GM10266 (cell line): Measurements from ENCODE around the gene CUL3.

Experiments used
- DNase-seq: peaks from one replicate; pipeline ENCODE4 v3.0.0; 2012; ENCODE audit errors: extremely low spot score
- TF ChIP-seq, protein P1 (sequence below): IDR thresholded peaks from 2 replicates; pipeline ENCODE4 v1.5.1; 2012; ENCODE audit warnings: mild to moderate bottlenecking, low read depth; ENCODE audit not compliant: control insufficient read depth, insufficient read depth; ENCODE audit errors: missing control alignments

CUL3 gene

GRCh38 chr2:224569654-224570053, 15.5 kb downstream of the CUL3 start:
- TF ChIP-seq, protein P1, sequence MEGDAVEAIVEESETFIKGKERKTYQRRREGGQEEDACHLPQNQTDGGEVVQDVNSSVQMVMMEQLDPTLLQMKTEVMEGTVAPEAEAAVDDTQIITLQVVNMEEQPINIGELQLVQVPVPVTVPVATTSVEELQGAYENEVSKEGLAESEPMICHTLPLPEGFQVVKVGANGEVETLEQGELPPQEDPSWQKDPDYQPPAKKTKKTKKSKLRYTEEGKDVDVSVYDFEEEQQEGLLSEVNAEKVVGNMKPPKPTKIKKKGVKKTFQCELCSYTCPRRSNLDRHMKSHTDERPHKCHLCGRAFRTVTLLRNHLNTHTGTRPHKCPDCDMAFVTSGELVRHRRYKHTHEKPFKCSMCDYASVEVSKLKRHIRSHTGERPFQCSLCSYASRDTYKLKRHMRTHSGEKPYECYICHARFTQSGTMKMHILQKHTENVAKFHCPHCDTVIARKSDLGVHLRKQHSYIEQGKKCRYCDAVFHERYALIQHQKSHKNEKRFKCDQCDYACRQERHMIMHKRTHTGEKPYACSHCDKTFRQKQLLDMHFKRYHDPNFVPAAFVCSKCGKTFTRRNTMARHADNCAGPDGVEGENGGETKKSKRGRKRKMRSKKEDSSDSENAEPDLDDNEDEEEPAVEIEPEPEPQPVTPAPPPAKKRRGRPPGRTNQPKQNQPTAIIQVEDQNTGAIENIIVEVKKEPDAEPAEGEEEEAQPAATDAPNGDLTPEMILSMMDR = no peak
- DNase-seq = no peak

DNA sequence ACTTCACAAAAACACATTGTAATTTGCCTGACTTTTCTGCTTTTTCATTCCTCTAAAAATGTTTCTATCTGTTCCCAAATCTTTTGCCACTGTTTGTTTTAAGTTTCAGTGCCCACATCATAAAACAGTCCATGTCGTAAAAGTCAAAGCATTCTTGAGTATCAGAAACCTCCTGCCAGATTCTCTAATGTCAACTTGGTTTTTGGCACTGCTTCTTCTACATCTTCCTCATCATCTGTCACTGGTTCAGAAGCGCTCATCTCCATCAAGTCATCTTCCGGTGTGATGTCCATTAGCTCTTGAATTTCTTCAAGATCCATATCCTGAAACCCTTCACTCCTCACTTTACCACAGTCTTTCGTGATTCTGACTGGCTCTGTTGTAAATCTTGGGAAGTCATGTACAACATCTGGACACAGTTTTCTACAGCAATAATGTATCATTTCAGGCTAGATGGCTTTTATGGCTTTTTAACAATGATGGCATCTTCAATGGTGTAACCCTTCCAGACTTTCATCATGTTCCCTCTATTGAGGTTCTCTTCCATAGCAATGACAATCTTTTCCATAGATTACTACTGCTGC, 19.6 kb downstream of the CUL3 start:
- no peak for DNase-seq
- TF ChIP-seq, protein P1 = no peak

DNA sequence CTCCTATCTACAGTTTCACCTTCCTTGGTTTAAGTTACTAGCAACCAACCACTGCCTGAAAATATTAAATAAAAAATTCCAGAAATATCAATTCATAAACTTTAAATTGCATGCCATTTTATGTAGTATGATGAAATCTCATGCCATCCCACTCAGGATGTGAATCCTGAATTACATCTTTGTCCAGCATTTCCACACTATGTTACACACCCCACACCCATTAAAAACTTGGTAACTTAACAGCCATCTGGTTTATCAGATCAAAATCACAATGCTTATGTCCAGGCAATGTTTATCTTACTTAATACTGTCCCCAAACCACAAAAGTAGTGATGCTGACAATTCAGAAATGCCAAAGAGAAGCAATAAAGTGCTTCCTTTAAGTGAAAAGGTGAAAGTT, 21.6 kb downstream of the CUL3 start:
- TF ChIP-seq, protein P1 = no peak
- no peak for DNase-seq

DNA sequence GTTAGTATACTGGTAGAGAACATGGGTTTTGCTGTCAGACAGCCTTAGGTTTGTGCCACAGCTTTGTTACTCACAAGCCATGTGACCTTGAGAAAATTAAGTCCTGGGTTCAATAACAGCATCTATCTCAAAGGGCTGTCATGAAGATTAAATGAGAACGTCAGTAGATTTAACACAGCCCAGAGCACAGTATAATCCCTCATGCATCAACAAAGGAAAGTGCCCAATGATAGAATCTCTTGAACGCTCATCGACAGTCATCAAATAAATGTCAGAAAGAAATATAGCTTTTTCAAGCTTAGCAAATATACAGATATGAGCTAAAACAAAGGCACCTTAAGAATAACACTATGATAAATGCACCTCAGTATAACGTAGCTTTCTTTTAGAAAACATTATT, 22.3 kb downstream of the CUL3 start:
- TF ChIP-seq, protein P1 = no peak

DNA sequence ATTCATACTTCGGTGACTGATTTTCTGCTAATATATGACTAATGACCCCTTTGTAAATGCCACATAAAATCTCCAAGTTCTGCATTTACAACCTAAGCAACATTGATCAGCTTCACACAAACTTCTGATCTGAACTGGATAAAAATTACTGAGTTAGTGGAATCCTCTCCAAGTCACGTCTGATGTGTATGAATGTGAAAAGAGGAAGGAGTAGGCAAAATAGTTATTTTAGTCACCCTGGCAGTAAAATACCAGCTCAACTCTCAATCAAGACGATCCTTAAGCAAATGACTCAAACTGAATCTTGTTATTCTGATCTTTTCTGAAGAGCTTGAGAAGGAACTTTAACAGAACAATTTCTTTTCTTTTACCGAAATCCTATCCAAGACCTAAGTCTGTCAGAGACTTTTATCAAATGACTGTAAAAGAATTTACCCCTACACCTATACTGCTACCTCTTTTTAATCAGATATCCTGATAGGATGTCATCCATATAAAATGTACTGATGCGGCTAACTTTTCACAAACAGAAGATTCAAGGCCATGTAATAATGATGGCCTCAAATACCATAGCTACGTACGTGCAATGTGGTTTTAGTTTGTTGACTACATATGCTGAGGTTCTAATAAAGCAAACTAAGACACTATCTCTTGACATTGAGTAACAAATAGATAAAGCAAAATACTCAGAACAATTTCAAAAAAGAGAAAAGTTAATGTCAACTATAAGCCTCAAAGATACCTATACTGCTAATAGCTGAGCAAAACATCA, 23.7 kb downstream of the CUL3 start:
- TF ChIP-seq, protein P1 = no peak
- no peak for DNase-seq

More for the DNA sequence above, 22.3 kb downstream of the CUL3 start:
- no peak for DNase-seq

DNA sequence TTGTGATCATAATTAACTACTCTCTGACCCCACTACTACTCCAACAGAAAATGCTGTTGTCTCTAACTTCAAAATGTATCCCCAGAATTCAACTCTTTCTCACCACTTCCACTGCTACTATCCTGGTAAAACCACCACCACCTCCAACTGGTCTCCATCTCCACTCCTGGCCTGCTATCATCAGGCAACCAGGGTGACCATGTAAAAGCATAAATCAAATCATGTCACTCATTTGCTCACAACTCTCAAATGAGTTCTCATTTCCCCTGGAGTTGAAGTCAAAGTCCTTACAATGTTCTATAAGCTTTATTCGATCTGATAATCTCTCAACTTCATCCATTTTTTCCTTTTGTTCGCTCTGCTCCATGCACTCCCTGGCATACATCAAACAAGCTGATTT, 24.6 kb downstream of the CUL3 start:
- TF ChIP-seq, protein P1 = no peak
- no peak for DNase-seq

GRCh38 chr2:224557610-224558009, 27.6 kb downstream of the CUL3 start:
- TF ChIP-seq, protein P1 = no peak
- DNase-seq = no peak
